Superior temporal gyrus (tissue), 1 donor: ENCODE results near the gene PRRX2.
"Not testable (repeated sequence)": the region's sequence is repeated elsewhere in the genome, so short reads cannot be mapped to it uniquely, and the experiment has no call there.

Source experiments
- DNase-seq: peaks from one replicate; pipeline ENCODE4 v3.0.0-alpha.2; 2016; ENCODE audit errors: extremely low spot score

PRRX2 gene

GRCh38 chr9:129653823-129654553 lies 11.5 kb upstream of the PRRX2 start:
- no peak for DNase-seq

- DNase-seq, result no peak
These were observed 10.8 kb upstream of the PRRX2 start for GRCh38 chr9:129654554-129655040.

GRCh38 chr9:129655154-129655553 lies 10.3 kb upstream of the PRRX2 start:
- DNase-seq, result no peak

- DNase-seq, result no peak
These were observed 9.8 kb upstream of the PRRX2 start for GRCh38 chr9:129655696-129656095.

GRCh38 chr9:129656795-129657390 lies 8.6 kb upstream of the PRRX2 start:
- DNase-seq, result no peak

GRCh38 chr9:129661029-129661428 lies 4.4 kb upstream of the PRRX2 start:
- DNase-seq, result no peak

GRCh38 chr9:129662239-129662638 lies 3.2 kb upstream of the PRRX2 start:
- not testable (repeated sequence) for DNase-seq

- no peak for DNase-seq
These were observed 580 bp upstream of the PRRX2 start for GRCh38 chr9:129664746-129665388.

- no peak for DNase-seq
These were observed 520 bp downstream of the PRRX2 start for GRCh38 chr9:129665814-129666520.

- no peak for DNase-seq
These were observed 1.1 kb downstream of the PRRX2 start for GRCh38 chr9:129666575-129666974.

- DNase-seq, result no peak
These were observed 1.9 kb downstream of the PRRX2 start for GRCh38 chr9:129667378-129667777.

GRCh38 chr9:129667850-129668249 lies 2.4 kb downstream of the PRRX2 start:
- no peak for DNase-seq

GRCh38 chr9:129669141-129669718 lies 3.8 kb downstream of the PRRX2 start:
- DNase-seq, result no peak

GRCh38 chr9:129669946-129670345 lies 4.5 kb downstream of the PRRX2 start:
- no peak for DNase-seq

- no peak for DNase-seq
These were observed 5.6 kb downstream of the PRRX2 start for GRCh38 chr9:129671065-129671464.

- no peak for DNase-seq
These were observed 6.1 kb downstream of the PRRX2 start for GRCh38 chr9:129671519-129671918.

GRCh38 chr9:129672702-129673101 lies 7.3 kb downstream of the PRRX2 start:
- no peak for DNase-seq

GRCh38 chr9:129673602-129674001 lies 8.2 kb downstream of the PRRX2 start:
- no peak for DNase-seq

- no peak for DNase-seq
These were observed 8.8 kb downstream of the PRRX2 start for GRCh38 chr9:129674229-129674628.

GRCh38 chr9:129675620-129676019 lies 10.2 kb downstream of the PRRX2 start:
- no peak for DNase-seq

- no peak for DNase-seq
These were observed 10.8 kb downstream of the PRRX2 start for GRCh38 chr9:129676287-129676686.

GRCh38 chr9:129676975-129677374 lies 11.5 kb downstream of the PRRX2 start:
- DNase-seq, result no peak
